ENCODE measurements around the gene PCDHGB6. TPM values are rescaled to one million over a fixed set of nuclear protein-coding genes. Genes with fewer than 3 reads are reported as not detected.
"Not testable (repeated sequence)": the region's sequence is repeated elsewhere in the genome, so short reads cannot be mapped to it uniquely, and the experiment has no call there.

PCDHGB6 gene
- total and polyA plus RNA-seq, 8 donors = 0.63 to 4.0 (median 2.3) TPM

DNA sequence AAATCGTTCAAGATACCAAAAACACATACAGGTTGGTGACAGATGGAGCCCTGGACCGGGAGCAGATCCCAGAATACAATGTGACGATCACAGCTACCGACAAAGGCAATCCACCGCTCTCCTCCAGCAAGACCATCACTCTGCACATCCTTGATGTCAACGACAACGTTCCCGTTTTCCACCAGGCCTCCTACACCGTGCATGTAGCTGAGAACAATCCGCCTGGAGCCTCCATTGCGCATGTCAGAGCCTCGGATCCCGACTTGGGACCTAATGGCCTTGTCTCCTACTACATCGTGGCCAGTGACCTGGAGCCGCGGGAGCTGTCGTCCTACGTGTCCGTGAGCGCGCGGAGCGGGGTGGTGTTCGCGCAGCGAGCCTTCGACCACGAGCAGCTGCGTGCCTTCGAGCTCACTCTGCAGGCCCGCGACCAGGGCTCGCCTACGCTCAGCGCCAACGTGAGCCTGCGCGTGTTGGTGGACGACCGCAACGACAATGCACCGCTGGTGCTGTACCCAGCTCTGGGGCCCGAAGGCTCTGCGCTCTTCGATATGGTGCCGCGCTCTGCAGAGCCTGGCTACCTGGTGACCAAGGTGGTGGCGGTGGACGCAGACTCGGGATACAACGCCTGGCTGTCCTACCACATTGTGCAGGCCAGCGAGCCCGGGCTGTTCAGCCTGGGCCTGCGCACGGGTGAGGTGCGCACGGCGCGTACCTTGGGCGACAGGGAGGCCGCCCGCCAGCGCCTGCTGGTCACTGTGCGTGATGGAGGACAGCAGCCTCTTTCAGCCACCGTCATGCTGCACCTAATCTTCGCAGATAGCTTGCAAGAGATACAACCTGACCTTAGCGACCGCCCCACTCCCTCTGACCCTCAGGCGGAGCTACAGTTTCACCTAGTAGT lies 36.0 kb upstream of the PCDHGB6 start:
- intact Hi-C loops (cut with DNase I) = no loop called here
- H3K27me3 ChIP-seq = no peaks in the 10 kb centered on the region
- H3K27ac ChIP-seq = no peak overlapping the region
- H3K4me3 ChIP-seq = no peak overlapping the region
- DNase-seq (no peak), ATAC-seq (no peak), FAIRE-seq (no peak)
- H3K9me3 ChIP-seq = peaks cover 0 to 27% (median 4%) of the 10 kb centered on the region in 4 donors
- H3K4me1 ChIP-seq = no peaks in the 10 kb centered on the region
- TF ChIP-seq, protein P1, sequence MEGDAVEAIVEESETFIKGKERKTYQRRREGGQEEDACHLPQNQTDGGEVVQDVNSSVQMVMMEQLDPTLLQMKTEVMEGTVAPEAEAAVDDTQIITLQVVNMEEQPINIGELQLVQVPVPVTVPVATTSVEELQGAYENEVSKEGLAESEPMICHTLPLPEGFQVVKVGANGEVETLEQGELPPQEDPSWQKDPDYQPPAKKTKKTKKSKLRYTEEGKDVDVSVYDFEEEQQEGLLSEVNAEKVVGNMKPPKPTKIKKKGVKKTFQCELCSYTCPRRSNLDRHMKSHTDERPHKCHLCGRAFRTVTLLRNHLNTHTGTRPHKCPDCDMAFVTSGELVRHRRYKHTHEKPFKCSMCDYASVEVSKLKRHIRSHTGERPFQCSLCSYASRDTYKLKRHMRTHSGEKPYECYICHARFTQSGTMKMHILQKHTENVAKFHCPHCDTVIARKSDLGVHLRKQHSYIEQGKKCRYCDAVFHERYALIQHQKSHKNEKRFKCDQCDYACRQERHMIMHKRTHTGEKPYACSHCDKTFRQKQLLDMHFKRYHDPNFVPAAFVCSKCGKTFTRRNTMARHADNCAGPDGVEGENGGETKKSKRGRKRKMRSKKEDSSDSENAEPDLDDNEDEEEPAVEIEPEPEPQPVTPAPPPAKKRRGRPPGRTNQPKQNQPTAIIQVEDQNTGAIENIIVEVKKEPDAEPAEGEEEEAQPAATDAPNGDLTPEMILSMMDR (IDR thresholded peaks at IDR 0.05) = no peak
- H3K36me3 ChIP-seq = no peaks in the 10 kb centered on the region
- 24% methylated on average over 67 to 69 of the region's 69 CpGs for WGBS, 2 donors

DNA sequence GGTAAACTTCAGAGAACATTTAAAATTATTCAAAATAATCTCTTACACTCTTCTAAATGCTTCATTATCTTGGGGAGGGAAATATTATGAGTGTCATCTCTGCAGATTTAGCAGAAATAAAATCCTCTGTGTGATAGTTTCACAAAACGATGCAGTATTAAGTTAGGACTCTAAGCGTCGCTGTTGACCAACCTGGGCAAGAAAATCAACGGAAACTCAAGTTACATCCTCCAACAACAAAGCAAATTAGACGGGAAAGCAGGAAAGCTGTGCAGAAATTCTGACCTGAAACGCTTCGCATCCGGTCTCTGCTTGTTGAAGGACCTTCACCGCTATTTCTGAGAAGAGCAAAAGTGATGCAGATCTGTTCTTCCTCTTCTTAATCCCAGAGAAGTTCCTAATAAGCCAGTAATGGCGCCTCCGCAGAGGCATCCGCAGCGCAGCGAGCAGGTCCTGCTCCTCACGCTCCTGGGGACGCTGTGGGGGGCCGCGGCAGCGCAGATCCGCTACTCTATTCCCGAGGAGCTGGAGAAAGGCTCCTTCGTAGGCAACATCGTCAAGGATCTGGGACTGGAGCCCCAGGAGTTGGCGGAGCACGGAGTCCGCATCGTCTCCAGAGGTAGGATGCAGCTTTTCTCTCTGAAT lies 34.0 kb upstream of the PCDHGB6 start, which contains the start of gene PCDHGA6:
Gene PCDHGA6, plus strand, starts transcription at position 219 of the 645 bp plus-strand sequence. Its CDS starts 193 bp downstream, at position 412.
- FAIRE-seq (no peak), DNase-seq (no peak), ATAC-seq (peak in 1 of 4 donors; percentile 38)
- H3K4me1 ChIP-seq = no peaks in the 10 kb centered on the region
- no peaks in the 10 kb centered on the region for H3K27me3 ChIP-seq
- WGBS, 2 donors = 14 to 15% methylated on average over 27 of the region's 27 CpGs
- no peak within 1 kb of the TSS for H3K27ac ChIP-seq
- TF ChIP-seq, protein P1 (IDR thresholded peaks at IDR 0.05) = peak in 1 of 4 donors; percentile 7
- no peak within 1 kb of the TSS for H3K4me3 ChIP-seq
- H3K9me3 ChIP-seq = peaks cover 0 to 27% (median 2%) of the 10 kb centered on the region in 4 donors
- intact Hi-C loops (cut with DNase I) = no loop called here
- H3K36me3 ChIP-seq = no peaks in the 10 kb centered on the region

DNA sequence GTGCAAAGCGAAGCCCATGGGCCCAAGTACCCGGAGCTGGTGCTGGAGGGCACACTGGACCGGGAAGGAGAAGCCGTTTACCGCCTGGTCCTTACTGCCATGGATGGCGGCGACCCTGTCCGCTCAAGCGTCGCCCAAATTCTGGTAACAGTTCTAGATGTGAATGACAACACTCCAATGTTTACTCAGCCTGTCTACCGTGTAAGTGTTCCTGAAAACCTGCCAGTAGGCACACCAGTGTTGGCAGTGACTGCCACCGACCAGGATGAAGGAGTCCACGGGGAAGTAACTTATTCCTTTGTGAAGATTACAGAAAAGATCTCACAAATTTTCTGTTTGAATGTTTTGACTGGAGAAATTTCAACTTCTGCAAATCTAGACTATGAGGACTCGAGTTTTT lies 33.2 kb upstream of the PCDHGB6 start:
- H3K27ac ChIP-seq = no peak overlapping the region
- FAIRE-seq (no peak), ATAC-seq (no peak), DNase-seq (no peak)
- H3K4me1 ChIP-seq = no peaks in the 10 kb centered on the region
- WGBS, 2 donors = 45 to 52% methylated on average over 14 of the region's 14 CpGs
- peaks cover 0 to 27% (median 2%) of the 10 kb centered on the region in 4 donors for H3K9me3 ChIP-seq
- TF ChIP-seq, protein P1 (IDR thresholded peaks at IDR 0.05) = no peak
- no peaks in the 10 kb centered on the region for H3K36me3 ChIP-seq
- H3K4me3 ChIP-seq = no peak overlapping the region
- H3K27me3 ChIP-seq = no peaks in the 10 kb centered on the region
- intact Hi-C loops (cut with DNase I) = no loop called here

DNA sequence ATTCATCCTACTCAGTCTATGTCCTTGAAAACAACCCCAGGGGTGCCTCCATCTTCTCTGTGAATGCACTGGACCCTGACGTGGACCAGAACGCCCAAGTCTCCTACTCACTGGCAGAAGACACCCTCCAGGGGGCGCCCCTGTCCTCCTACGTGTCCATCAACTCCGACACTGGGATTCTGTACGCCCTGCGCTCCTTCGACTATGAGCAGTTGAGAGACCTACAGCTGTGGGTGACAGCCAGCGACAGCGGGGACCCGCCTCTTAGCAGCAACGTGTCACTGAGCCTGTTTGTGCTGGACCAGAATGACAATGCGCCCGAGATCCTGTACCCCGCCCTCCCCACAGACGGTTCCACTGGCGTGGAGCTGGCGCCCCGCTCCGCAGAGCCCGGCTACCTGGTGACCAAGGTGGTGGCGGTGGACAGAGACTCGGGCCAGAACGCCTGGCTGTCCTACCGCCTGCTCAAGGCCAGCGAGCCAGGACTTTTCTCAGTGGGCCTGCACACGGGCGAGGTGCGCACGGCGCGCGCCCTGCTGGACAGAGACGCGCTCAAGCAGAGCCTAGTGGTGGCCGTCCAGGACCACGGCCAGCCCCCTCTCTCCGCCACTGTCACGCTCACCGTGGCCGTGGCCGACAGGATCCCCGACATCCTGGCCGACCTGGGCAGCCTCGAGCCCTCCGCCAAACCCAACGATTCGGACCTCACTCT lies 32.2 kb upstream of the PCDHGB6 start:
- DNase-seq; H3K36me3 ChIP-seq; FAIRE-seq; H3K27me3 ChIP-seq; intact Hi-C loops (cut with DNase I); ATAC-seq; H3K4me3 ChIP-seq; H3K27ac ChIP-seq; H3K4me1 ChIP-seq: not testable (repeated sequence)
- H3K9me3 ChIP-seq = peaks cover 0 to 26% (median 2%) of the 10 kb centered on the region in 4 donors
- WGBS, 2 donors = 25 to 41% methylated on average over 24 to 42 of the region's 48 CpGs

Data from pancreas (tissue), 10 donors.